ENCODE measurements around the gene GPR108. TPM values are rescaled to one million over a fixed set of nuclear protein-coding genes. Genes with fewer than 3 reads are reported as not detected.

GPR108 gene
- total and polyA plus RNA-seq, 2 of the 8 experiments (the other 6 are each of a cell fraction or from before 2014, with no cell fraction given): 34.9 to 46.0 TPM

- TF ChIP-seq CHD7 (IDR thresholded peaks at IDR 0.05; ENCODE audit: insufficient replicate concordance, low read length) (no peak), POLR2AphosphoS5 (IDR thresholded peaks at IDR 0.05; ENCODE audit: low read depth, low read length) (no peak), CEBPB (IDR thresholded peaks at IDR 0.05; ENCODE audit: low read depth, low read length) (no peak), RAD21 (IDR thresholded peaks at IDR 0.05 in 1 of 2, conservative IDR thresholded peaks at IDR 0.05 in 1 of 2; ENCODE audit: low read depth in 2 of 2, low read length in 2 of 2) (no peak)
Measured at GRCh38 chr19:6705931-6706632, 31.3 kb downstream of the GPR108 start (continued).
